Chondrocyte (in vitro differentiated cells): Measurements from ENCODE around the gene ANKRD13C. TPM values are rescaled to one million over a fixed set of nuclear protein-coding genes. Genes with fewer than 3 reads are reported as not detected.

Source experiments
- DNase-seq: peaks from one replicate; pipeline ENCODE4 v3.0.0; 2021; ENCODE audit warnings: mixed read lengths, low spot score
- H3K27ac Mint-ChIP-seq: one replicate; pipeline ENCODE4 v1.8.0; 2021; ENCODE audit warnings: mild to moderate bottlenecking, moderate library complexity, mixed read lengths; ENCODE audit not compliant: unreplicated experiment
- H3K27me3 Mint-ChIP-seq: 2 replicates; pipeline ENCODE4 v1.8.0; 2021; ENCODE audit warnings: low read depth, mixed read lengths
- H3K36me3 Mint-ChIP-seq: 2 replicates; pipeline ENCODE4 v1.8.0; 2021; ENCODE audit warnings: low read depth, mixed read lengths
- H3K4me1 Mint-ChIP-seq: 2 replicates; pipeline ENCODE4 v1.8.0; 2021; ENCODE audit warnings: low read depth, mild to moderate bottlenecking, mixed read lengths
- H3K4me3 Mint-ChIP-seq: one replicate; pipeline ENCODE4 v1.8.0; 2021; ENCODE audit warnings: mild to moderate bottlenecking, moderate library complexity, mixed read lengths; ENCODE audit not compliant: unreplicated experiment
- H3K9me3 Mint-ChIP-seq: 2 replicates; pipeline ENCODE4 v1.8.0; 2021; ENCODE audit warnings: low read depth, mixed read lengths
- CTCF ChIP-seq: fragments of 200-600 bp; sonication (generic); IDR thresholded peaks from 2 replicates; pipeline ENCODE4 v1.5.0; 2021; ENCODE audit warnings: antibody characterized with exemption, mild to moderate bottlenecking, moderate library complexity
- total RNA-seq: library from RNA; stranded (reverse); gene quantifications from 3 replicates; pipeline ENCODE4 v1.2.1, GENCODE V29; 2021

The ANKRD13C gene
- total RNA-seq, 1 donor from 2014 or later: 19.4 TPM

- TF ChIP-seq CTCF: no peak
- no peak for DNase-seq
- Mint-ChIP-seq H3K4me3 (no peak overlapping the region), H3K9me3 (no peaks in the 10 kb centered on the region), H3K27ac (no peak overlapping the region), H3K27me3 (peaks cover 10% of the 10 kb centered on the region), H3K36me3 (no peaks in the 10 kb centered on the region), H3K4me1 (no peaks in the 10 kb centered on the region)
These were observed 42.1 kb upstream of the ANKRD13C start for GRCh38 chr1:70396607-70397006.

GRCh38 chr1:70392626-70393025 is 38.1 kb upstream of the ANKRD13C start:
- no peaks in the 10 kb centered on the region for H3K36me3 Mint-ChIP-seq
- H3K4me1 Mint-ChIP-seq: no peaks in the 10 kb centered on the region
- H3K27ac Mint-ChIP-seq: no peak overlapping the region
- TF ChIP-seq CTCF: no peak
- no peak for DNase-seq
- H3K27me3 Mint-ChIP-seq: peaks cover 11% of the 10 kb centered on the region
- no peak overlapping the region for H3K4me3 Mint-ChIP-seq
- no peaks in the 10 kb centered on the region for H3K9me3 Mint-ChIP-seq

- no peak overlapping the region for H3K4me3 Mint-ChIP-seq
- H3K4me1 Mint-ChIP-seq: no peaks in the 10 kb centered on the region
- DNase-seq: no peak
- peaks cover 1% of the 10 kb centered on the region for H3K27me3 Mint-ChIP-seq
- H3K27ac Mint-ChIP-seq: no peak overlapping the region
- H3K36me3 Mint-ChIP-seq: no peaks in the 10 kb centered on the region
- TF ChIP-seq CTCF: no peak
- no peaks in the 10 kb centered on the region for H3K9me3 Mint-ChIP-seq
These were observed 33.0 kb upstream of the ANKRD13C start for GRCh38 chr1:70387507-70387906.

GRCh38 chr1:70386121-70386520 is 31.6 kb upstream of the ANKRD13C start:
- H3K27me3 Mint-ChIP-seq: peaks cover 1% of the 10 kb centered on the region
- H3K4me3 Mint-ChIP-seq: no peak overlapping the region
- H3K9me3 Mint-ChIP-seq: no peaks in the 10 kb centered on the region
- TF ChIP-seq CTCF: no peak
- H3K36me3 Mint-ChIP-seq: no peaks in the 10 kb centered on the region
- H3K4me1 Mint-ChIP-seq: no peaks in the 10 kb centered on the region
- DNase-seq: no peak
- no peak overlapping the region for H3K27ac Mint-ChIP-seq

- no peak for TF ChIP-seq CTCF
- Mint-ChIP-seq H3K27ac (no peak overlapping the region), H3K4me1 (no peaks in the 10 kb centered on the region), H3K36me3 (no peaks in the 10 kb centered on the region), H3K9me3 (no peaks in the 10 kb centered on the region), H3K4me3 (no peak overlapping the region), H3K27me3 (peaks cover 1% of the 10 kb centered on the region)
- no peak for DNase-seq
These were observed 31.0 kb upstream of the ANKRD13C start for GRCh38 chr1:70385477-70385876.
